H1 (cell line): ENCODE measurements around the gene RARRES2.

Experiments used
- MAFK ChIP-seq: IDR thresholded peaks from 2 replicates; pipeline ENCODE4 v1.6.1; 2012; ENCODE audit warnings: low read depth, mild to moderate bottlenecking, improper control_type of control experiment, low read length
- PHF8 ChIP-seq: fragments of 200-600 bp; sonication (generic); conservative IDR thresholded peaks from 2 replicates; pipeline ENCODE4 v1.7.1; 2012; ENCODE audit warnings: low read depth, mild to moderate bottlenecking, inconsistent platforms, low read length, moderate library complexity
- POLR2A ChIP-seq, 2 experiments: IDR thresholded peaks; 1 replicate in 1 of 2; 2 replicates in 1 of 2; pipeline ENCODE4 v1.6.1; 2011; ENCODE audit warnings: low read depth in 2 of 2, low read length in 2 of 2, mild to moderate bottlenecking in 2 of 2; ENCODE audit errors: control extremely low read depth in 1 of 2
- TF ChIP-seq, protein P1 (sequence below), 3 experiments: IDR thresholded peaks; 1 replicate in 2 of 3; 2 replicates in 1 of 3; pipeline versions ENCODE4 v1.5.1 to v1.6.1; 2011; ENCODE audit warnings: low read length in 3 of 3, mild to moderate bottlenecking in 3 of 3, inconsistent platforms in 2 of 3, low read depth in 1 of 3, moderate library complexity in 1 of 3; ENCODE audit not compliant: insufficient read depth in 1 of 3; ENCODE audit errors: control extremely low read depth in 1 of 3

DNA sequence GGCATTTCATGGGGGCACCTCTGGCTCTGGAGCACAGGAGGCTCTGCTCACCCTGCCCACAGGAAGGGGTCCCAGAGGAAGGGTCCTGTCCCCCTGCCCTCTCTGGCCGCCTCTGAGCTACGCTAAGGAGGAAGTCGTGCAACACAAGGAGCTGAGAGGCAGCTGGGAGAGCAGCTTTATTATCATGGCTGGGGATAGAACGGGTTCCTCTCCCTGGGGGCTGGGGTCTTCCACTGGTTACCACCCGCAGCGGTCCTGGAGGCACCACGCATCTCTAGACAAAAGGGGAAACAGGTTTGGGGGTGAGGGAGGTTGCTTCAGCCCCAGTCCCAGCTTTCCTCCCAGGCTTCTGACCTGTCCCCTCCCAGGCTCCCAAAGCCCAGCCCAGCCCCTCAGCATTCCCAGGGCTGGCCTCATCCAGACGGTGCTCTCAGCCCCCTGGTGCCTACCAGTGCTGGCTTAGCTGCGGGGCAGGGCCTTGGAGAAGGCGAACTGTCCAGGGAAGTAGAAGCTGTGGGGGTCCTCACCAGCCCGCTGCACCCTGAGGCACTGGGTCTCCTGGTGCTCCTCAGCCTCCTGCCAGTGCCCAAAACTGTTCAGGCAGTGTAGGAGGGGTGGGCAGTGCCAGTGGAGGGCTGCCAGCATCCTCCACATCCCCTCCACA, 3.1 kb downstream of the RARRES2 start:
- TF ChIP-seq MAFK (no peak), PHF8 (no peak), POLR2A (IDR thresholded peaks at IDR 0.05; ENCODE audit: control extremely low read depth in 1 of 2, low read depth in 2 of 2, low read length in 2 of 2) (no peak)
- TF ChIP-seq, protein P1, sequence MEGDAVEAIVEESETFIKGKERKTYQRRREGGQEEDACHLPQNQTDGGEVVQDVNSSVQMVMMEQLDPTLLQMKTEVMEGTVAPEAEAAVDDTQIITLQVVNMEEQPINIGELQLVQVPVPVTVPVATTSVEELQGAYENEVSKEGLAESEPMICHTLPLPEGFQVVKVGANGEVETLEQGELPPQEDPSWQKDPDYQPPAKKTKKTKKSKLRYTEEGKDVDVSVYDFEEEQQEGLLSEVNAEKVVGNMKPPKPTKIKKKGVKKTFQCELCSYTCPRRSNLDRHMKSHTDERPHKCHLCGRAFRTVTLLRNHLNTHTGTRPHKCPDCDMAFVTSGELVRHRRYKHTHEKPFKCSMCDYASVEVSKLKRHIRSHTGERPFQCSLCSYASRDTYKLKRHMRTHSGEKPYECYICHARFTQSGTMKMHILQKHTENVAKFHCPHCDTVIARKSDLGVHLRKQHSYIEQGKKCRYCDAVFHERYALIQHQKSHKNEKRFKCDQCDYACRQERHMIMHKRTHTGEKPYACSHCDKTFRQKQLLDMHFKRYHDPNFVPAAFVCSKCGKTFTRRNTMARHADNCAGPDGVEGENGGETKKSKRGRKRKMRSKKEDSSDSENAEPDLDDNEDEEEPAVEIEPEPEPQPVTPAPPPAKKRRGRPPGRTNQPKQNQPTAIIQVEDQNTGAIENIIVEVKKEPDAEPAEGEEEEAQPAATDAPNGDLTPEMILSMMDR (IDR thresholded peaks at IDR 0.05; ENCODE audit: control extremely low read depth in 1 of 3, insufficient read depth in 1 of 3, low read depth in 1 of 3, low read length in 3 of 3), result no peak
